GM19239 (cell line): Measurements from ENCODE around the gene CDKN1C.

ENCODE experiments used
- DNase-seq: peaks from one replicate; pipeline ENCODE4 v3.0.0; 2011; ENCODE audit warnings: low spot score; ENCODE audit not compliant: insufficient read length
- FAIRE-seq: peaks from 2 replicates; lab custom pipeline; 2011; peaks lifted over from hg19 to GRCh38; lab: Jason Lieb, UNC

Gene CDKN1C

GRCh38 chr11:2923446-2924375, 38.1 kb upstream of the CDKN1C start:
- FAIRE-seq (no peak), DNase-seq (no peak)

- DNase-seq (no peak), FAIRE-seq (no peak)
Measured at GRCh38 chr11:2922655-2923054, 37.1 kb upstream of the CDKN1C start.

- DNase-seq (no peak), FAIRE-seq (no peak)
Measured at GRCh38 chr11:2921742-2922493, 36.3 kb upstream of the CDKN1C start.

- no peak for FAIRE-seq
Measured at GRCh38 chr11:2921261-2921660, 35.7 kb upstream of the CDKN1C start.

GRCh38 chr11:2920343-2920742, 34.8 kb upstream of the CDKN1C start:
- DNase-seq (no peak), FAIRE-seq (no peak)

More at GRCh38 chr11:2921261-2921660, 35.7 kb upstream of the CDKN1C start:
- no peak for DNase-seq

- DNase-seq (no peak), FAIRE-seq (no peak)
Measured at GRCh38 chr11:2919837-2920236, 34.3 kb upstream of the CDKN1C start.

- DNase-seq (no peak), FAIRE-seq (no peak)
Measured at GRCh38 chr11:2919188-2919587, 33.6 kb upstream of the CDKN1C start.

GRCh38 chr11:2917842-2918490, 32.4 kb upstream of the CDKN1C start:
- DNase-seq, result no peak
- no peak for FAIRE-seq

- DNase-seq, result no peak
- no peak for FAIRE-seq
Measured at GRCh38 chr11:2916892-2917645, 31.5 kb upstream of the CDKN1C start.

GRCh38 chr11:2916114-2916891, 30.7 kb upstream of the CDKN1C start:
- no peak for DNase-seq
- FAIRE-seq, result no peak

GRCh38 chr11:2915473-2915872, 29.9 kb upstream of the CDKN1C start:
- FAIRE-seq (no peak), DNase-seq (no peak)

- FAIRE-seq (no peak), DNase-seq (no peak)
Measured at GRCh38 chr11:2914455-2915195, 29.1 kb upstream of the CDKN1C start.

GRCh38 chr11:2913776-2914175, 28.2 kb upstream of the CDKN1C start:
- FAIRE-seq (no peak), DNase-seq (no peak)

GRCh38 chr11:2913019-2913431, 27.4 kb upstream of the CDKN1C start:
- FAIRE-seq (no peak), DNase-seq (no peak)

GRCh38 chr11:2912498-2912897, 26.9 kb upstream of the CDKN1C start:
- no peak for FAIRE-seq
- DNase-seq, result no peak

- DNase-seq (no peak), FAIRE-seq (no peak)
Measured at GRCh38 chr11:2911785-2912391, 26.3 kb upstream of the CDKN1C start.

GRCh38 chr11:2911088-2911784, 25.7 kb upstream of the CDKN1C start:
- FAIRE-seq, result no peak
- DNase-seq, result no peak
